Right kidney (tissue), 1 donor: ENCODE data around the gene FAM53B.

Experiments
- DNase-seq: peaks from one replicate; pipeline ENCODE4 v3.0.0-alpha.2; 2016

The FAM53B gene

GRCh38 chr10:124663766-124664360 is 80.3 kb downstream of the FAM53B start:
- no peak for DNase-seq

GRCh38 chr10:124663228-124663627 is 81.0 kb downstream of the FAM53B start:
- DNase-seq = no peak

GRCh38 chr10:124661660-124662180 is 82.5 kb downstream of the FAM53B start:
- no peak for DNase-seq

- no peak for DNase-seq
Measured at GRCh38 chr10:124660404-124661125, 83.6 kb downstream of the FAM53B start.

- DNase-seq = no peak
Measured at GRCh38 chr10:124659380-124659779, 84.8 kb downstream of the FAM53B start.

GRCh38 chr10:124658591-124659242 is 85.5 kb downstream of the FAM53B start:
- no peak for DNase-seq

- no peak for DNase-seq
Measured at GRCh38 chr10:124657806-124658205, 86.4 kb downstream of the FAM53B start.

GRCh38 chr10:124656541-124656940 is 87.6 kb downstream of the FAM53B start:
- no peak for DNase-seq

GRCh38 chr10:124656113-124656490 is 88.1 kb downstream of the FAM53B start:
- no peak for DNase-seq

- no peak for DNase-seq
Measured at GRCh38 chr10:124655191-124656112, 88.7 kb downstream of the FAM53B start.

- DNase-seq = no peak
Measured at GRCh38 chr10:124654686-124655085, 89.5 kb downstream of the FAM53B start.

GRCh38 chr10:124653811-124654651 is 90.1 kb downstream of the FAM53B start:
- DNase-seq = no peak

- DNase-seq = no peak
Measured at GRCh38 chr10:124653311-124653710, 90.9 kb downstream of the FAM53B start.

GRCh38 chr10:124652701-124653100 is 91.5 kb downstream of the FAM53B start:
- no peak for DNase-seq

- no peak for DNase-seq
Measured at GRCh38 chr10:124652200-124652599, 92.0 kb downstream of the FAM53B start.

GRCh38 chr10:124651402-124651891 is 92.7 kb downstream of the FAM53B start:
- no peak for DNase-seq

GRCh38 chr10:124650820-124651401 is 93.3 kb downstream of the FAM53B start:
- DNase-seq = no peak

- DNase-seq = no peak
Measured at GRCh38 chr10:124650263-124650662, 93.9 kb downstream of the FAM53B start.

- DNase-seq = no peak
Measured at GRCh38 chr10:124649214-124649613, 95.0 kb downstream of the FAM53B start.

GRCh38 chr10:124648738-124649137 is 95.4 kb downstream of the FAM53B start:
- DNase-seq = no peak

- no peak for DNase-seq
Measured at GRCh38 chr10:124648131-124648475, 96.1 kb downstream of the FAM53B start.
